ENCODE results near the gene SPOUT1.
"Not testable (repeated sequence)": the region's sequence is repeated elsewhere in the genome, so short reads cannot be mapped to it uniquely, and the experiment has no call there.

Gene SPOUT1

DNA sequence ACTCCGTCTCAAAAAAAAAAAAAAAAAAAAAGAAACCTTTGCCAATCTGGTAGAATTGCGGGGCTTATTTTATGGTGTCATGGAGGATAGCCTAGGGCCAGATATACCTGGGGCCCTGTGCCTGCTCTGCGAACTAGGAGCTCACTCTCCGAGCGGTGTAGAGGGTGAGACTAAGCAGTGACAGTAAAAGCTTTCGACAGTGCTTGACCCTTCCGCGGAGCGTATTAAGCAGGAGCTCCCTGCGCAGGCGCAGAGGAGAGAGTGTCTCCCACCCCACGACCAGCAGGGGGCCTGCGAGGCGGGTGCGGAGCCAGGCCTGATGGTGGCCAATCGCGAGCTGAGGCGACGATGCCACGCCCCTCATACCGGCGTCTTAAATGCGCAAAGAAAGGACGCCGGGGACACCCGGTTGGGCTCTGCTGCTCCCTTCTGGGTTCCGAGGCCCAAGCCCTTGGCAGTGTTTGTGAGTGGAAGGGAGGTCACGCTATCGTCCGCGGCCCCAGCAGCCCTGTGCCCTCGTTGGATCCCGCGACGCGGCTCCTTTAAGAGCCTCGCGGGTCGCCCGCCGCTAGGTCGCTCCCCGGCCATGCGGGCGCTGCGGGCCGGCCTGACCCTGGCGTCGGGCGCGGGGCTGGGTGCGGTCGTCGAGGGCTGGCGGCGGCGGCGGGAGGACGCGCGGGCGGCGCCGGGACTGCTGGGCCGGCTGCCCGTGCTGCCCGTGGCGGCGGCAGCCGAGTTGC lies 11.3 kb downstream of the SPOUT1 start, which contains the start of gene ENDOG:
TSS of gene ENDOG (plus strand) at position 402 of the 740 bp plus-strand sequence. CDS start at position 587, 185 bp downstream.
- in situ Hi-C loops (cut with MboI; ENCODE audit: low sequenced_read_pairs): no loop called here

DNA sequence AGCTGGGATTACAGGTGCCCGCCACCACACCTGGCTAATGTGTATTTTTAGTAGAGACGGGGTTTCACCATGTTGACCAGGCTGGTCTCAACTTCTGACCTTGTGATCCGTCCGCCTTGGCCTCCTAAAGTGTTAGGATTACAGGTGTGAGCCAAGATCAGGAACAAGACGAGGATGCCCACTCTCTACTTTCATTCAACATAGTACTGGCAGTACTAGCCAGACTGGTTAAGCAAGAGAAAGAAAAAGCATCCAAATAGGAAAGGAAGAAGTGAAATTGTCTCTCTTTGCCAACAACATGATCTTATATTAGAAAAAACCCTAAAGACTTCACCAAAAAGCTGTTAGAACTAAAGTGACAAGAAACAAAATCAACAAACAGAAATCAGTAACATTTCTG lies 18.7 kb downstream of the SPOUT1 start:
- in situ Hi-C loops (cut with MboI; ENCODE audit: low sequenced_read_pairs): no loop called here

DNA sequence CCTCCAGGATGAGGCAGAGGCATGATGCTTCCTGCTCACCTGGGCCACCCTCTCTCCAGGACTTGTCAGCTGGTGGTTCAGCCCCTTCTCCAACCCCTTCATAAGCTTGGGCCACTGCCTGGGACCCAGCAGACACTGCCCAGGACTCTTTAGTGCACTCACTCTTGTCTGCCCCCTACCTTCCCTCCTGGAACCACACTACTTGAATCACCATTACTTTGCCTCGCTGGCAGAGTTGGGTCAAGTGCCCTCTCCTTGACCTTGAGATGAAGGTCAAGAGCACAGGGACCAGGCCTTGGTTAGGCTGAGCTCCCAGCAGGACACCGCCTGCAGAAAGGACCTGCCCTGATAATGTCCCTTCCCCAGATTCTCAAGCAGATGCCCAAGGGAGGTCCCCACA lies 19.8 kb downstream of the SPOUT1 start:
- in situ Hi-C loops (cut with MboI; ENCODE audit: low sequenced_read_pairs): no loop called here

DNA sequence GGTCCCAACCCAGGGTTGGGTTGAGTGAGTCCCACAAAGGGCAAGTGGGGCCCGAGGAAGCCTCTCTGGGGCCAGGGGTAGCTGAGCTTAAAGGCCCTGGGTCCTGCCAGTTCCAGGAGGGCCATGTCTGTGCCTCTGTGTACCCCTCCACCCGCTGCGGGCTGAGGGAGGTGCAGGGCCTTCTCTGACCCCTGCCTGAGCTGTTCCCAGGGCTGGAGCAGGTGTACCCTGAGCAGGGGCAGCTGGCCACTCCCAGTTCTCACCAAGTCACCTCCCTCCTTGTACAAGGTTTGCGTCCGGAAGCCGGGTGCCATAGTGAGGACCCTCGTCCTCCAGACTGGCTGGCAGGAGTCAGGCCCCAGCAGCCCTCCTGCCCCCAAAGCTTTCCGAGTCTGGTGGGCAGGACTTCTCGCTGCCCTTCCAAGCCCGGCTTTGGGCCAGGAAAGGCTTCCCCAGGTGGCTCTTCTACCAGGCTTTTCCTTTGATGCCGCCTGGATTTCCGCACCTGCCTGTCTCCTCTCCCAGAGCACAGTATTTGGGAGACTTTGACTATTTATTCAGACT lies 20.5 kb downstream of the SPOUT1 start:
- in situ Hi-C loops (cut with MboI; ENCODE audit: low sequenced_read_pairs): no loop called here

DNA sequence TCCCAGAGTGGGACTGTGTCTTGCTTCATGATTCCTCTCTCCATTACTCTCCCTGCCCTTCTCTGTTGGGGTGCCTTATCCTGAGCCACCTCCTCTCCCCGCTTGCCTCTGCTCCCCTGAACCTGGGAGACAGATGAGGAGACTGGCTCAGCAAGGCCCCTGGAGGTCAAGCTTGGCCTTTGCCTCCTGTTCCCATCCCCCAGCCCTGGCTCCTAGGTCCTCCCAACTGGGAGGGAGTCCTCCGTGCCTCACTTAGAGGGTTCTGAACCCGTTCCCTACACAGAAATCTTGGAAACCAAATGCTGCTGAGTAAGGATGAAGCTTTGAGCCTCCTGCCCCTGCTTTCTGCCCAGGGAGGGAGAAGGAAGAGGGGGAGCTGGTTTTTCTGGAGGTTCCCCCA lies 21.1 kb downstream of the SPOUT1 start:
- in situ Hi-C loops (cut with MboI; ENCODE audit: low sequenced_read_pairs): no loop called here

DNA sequence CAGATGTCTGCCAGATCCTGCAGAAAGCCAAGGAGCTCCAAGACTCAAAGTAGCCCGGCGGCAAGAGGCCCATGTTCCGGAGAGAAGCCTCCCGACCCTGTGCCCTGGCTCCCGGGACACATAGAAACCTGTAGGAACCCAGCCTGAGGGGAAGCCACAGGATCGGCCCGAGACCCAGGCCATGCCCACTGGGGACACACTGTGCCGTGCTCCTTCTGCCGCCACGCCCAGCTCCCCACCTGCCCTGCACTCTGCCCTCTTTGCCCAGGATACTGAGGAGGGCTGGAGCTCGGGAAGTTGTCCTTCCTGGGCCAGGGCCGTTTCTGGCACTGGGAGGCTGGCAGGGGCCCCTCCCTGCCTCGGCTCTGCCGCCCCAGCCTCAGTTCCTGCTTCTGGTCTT lies 21.8 kb downstream of the SPOUT1 start:
- in situ Hi-C loops (cut with MboI; ENCODE audit: low sequenced_read_pairs): no loop called here

DNA sequence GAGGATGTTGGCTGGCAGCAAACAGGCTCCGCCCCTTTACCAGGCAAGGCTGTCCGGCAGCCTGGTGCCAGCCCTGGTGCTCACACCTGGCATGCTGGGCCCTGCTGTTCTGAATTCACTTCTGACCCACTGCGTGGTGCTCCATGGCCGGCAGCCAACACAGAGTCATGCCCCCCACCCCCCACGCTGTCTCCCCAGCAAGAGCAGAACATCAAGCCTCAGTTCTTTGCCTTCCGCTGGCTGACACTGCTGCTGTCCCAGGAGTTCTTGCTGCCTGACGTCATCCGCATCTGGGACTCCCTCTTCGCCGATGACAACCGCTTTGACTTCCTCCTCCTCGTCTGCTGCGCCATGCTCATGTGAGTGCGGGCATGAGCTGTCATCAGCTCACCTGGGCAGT lies 23.9 kb downstream of the SPOUT1 start:
- in situ Hi-C loops (cut with MboI; ENCODE audit: low sequenced_read_pairs): no loop called here

DNA sequence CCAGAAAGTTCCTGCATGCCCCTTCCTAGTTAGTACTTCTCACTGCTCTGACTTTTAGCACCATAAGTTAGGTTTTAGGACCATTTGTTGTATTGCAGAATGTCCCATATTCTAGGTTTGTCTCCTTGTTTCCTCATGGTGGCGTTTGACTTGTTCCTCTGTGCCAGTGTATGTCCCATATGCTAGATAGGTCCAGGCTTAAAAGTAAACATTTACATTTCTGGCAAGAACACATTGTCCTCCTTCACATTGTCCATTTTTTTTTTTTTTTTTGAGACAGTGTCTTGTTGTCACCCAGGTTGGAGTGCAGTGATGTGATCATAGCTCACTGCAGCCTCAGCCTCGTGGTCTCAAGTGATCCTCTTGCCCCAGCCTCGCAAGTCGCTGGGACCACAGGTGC lies 27.1 kb downstream of the SPOUT1 start:
- in situ Hi-C loops (cut with MboI; ENCODE audit: low sequenced_read_pairs): no loop called here

DNA sequence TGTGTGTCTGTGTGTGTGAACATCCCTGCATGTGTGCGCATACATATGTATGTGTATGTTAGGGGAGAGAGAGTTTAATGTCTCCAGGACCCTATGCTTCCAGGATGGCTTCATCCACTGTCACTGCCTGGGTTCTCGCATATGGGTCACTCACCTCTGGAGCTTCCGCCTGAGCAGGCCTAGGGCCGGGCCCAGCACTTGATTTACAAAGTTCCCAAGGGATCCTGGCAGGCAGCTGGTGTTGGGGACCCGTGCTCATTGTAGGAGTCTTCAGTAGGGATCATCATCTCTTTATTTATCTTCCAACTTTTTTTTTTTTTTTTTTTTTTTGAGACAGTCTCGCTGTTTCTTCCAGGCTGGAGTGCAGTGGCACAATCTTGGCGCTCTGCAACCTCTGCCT lies 29.5 kb downstream of the SPOUT1 start:
- in situ Hi-C loops (cut with MboI; ENCODE audit: low sequenced_read_pairs): no loop called here

DNA sequence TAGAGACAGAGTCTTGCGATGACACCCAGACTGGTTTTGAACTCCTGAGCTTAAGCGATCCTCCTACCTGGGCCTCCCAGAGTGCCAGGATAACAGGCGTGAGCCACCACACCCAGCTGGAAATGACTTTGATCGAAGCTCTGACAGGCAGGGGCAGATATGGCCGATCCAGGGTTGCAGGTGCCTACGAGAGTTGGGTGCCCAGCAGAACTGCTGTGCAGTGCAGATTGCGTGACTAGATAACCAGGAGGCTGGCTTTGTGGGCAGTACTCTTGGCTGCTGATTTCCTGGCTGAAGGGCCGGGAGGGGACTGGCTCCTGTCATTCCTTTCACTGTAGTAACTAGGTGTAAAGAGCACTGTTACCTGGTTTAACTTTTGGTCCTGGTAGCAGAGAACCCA lies 30.7 kb downstream of the SPOUT1 start:
- in situ Hi-C loops (cut with MboI; ENCODE audit: low sequenced_read_pairs): no loop called here

DNA sequence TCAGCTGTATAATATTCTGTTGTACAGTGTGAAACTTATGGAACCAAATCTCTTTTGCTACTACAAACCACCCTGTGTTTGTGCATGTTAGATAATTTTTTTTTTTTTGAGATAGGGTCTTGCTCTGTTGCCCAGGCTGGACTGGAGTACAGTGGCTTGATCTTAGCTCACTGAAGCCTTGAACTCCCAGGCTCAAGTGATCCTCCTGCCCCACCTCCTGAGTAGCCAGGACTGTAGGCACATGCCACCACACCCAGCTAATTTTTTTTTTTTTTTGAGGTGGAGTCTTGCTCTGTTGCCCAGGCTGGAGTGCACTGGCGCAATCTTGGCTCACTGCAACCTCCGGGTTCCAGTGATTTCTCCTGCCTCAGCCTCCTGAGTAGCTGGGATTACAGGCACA lies 34.6 kb downstream of the SPOUT1 start:
- in situ Hi-C loops (cut with MboI; ENCODE audit: low sequenced_read_pairs): not testable (repeated sequence)

DNA sequence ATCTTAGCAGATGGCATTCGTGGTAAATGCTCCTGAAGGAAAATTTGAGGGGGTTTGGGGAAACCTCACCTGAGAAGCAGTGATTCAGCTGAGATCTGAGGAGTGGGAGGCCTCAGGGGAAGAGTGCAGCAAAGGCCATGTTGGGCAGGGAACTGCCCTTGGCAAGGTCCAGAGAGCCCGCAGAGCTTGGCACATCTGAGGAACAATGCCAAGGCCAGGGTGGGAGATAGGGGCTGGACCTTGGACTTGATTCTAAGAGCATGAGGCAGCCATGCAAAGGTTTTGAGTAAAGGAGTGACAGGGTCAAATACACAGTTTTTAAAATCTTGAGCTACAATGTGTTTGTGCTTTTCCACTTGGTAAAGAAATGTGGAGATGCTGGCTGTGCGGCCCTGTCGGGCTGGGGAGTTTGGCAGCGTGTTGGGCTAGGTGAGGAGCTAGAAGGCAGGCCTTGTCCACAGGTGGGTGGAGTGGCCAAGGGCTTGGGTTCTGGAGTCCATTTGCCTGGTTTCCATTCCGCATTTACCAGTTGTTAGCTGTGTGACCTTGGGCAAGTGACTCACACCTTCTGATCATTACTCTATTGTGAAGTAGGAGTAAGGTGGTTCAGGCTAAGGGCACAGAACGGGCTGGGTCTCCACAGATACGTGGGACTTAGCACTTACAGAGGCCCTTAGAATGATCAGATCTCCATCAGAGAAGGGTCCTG lies 36.5 kb downstream of the SPOUT1 start:
- in situ Hi-C loops (cut with MboI; ENCODE audit: low sequenced_read_pairs): no loop called here

DNA sequence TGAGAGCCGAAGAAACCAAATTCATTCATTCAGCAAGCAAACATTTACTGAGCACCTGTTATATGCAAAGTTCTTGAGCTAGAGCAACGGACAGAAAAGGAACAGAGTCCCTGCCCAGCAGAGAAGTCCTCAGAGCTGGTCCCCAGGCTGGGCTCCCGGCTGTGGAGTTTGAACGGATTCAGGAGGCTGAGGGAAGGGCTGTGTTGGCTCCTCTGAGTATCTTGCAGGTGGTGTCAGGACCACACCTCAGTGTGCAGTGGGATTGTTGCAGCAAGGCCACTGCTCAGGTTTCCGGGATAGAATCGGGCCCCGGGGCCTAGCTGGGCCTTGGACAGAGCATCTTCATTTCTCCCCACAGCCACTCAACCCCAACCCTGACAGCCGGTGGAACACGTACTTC lies 37.5 kb downstream of the SPOUT1 start:
- in situ Hi-C loops (cut with MboI; ENCODE audit: low sequenced_read_pairs): no loop called here

DNA sequence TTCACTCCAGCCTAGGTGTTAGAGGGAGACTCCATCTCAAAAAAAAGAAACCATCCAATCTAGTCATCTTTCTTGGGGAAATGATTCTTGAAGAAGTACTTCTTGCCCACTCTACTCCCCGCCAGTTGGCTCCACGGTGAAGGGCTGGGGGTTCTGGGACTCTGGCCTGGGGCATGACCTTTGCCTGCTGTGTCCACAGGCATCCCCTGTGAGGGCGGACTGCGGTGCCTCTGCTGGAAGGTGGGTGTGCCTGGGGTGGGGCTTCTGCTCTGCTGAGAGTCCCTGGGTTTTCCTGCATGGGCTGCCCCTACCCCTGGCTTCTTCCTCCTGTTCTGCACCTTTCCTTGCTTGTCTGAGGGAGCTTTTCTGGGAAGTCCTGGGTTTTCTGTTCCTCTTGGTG lies 39.1 kb downstream of the SPOUT1 start:
- in situ Hi-C loops (cut with MboI; ENCODE audit: low sequenced_read_pairs): no loop called here

DNA sequence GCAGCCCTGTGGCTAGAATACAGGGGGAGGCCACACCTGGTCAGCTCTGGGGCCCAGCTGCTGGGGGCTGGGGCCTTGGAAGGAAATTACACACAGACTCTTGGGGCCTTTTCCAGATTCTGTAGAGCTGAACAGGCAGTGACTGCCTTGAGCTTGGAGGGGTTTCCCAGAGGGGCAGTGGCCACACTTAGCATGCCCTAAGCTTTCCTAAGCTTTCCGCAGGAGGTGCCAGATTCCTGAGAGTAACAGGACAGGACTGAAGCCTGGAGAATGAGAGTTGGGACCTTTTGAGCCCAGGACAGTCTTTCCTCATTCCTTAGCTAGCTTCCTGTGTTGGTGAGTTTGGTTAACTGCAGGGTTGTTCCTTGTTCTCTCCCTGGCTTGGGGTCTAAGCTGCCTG lies 41.1 kb downstream of the SPOUT1 start:
- in situ Hi-C loops (cut with MboI; ENCODE audit: low sequenced_read_pairs): no loop called here

DNA sequence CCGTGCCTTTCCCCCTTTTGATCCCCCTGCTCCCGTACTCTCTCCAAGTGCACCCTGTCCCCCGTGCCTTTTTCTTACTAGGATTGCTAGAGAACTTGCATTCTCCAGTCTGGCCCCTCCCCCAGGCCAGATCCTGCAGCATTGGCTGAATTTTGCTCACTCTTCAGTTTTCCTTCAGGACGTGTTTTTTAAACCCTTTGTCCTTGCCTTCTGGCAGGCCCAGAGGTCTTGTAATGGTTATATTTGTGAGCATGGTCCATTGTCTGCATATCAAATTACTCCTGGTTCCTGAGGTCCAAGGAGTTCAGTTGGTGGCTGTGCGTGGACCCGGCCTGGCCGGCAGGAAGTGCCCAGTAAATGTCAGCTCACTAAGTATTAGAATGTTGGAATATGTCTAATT lies 41.9 kb downstream of the SPOUT1 start:
- in situ Hi-C loops (cut with MboI; ENCODE audit: low sequenced_read_pairs): no loop called here

DNA sequence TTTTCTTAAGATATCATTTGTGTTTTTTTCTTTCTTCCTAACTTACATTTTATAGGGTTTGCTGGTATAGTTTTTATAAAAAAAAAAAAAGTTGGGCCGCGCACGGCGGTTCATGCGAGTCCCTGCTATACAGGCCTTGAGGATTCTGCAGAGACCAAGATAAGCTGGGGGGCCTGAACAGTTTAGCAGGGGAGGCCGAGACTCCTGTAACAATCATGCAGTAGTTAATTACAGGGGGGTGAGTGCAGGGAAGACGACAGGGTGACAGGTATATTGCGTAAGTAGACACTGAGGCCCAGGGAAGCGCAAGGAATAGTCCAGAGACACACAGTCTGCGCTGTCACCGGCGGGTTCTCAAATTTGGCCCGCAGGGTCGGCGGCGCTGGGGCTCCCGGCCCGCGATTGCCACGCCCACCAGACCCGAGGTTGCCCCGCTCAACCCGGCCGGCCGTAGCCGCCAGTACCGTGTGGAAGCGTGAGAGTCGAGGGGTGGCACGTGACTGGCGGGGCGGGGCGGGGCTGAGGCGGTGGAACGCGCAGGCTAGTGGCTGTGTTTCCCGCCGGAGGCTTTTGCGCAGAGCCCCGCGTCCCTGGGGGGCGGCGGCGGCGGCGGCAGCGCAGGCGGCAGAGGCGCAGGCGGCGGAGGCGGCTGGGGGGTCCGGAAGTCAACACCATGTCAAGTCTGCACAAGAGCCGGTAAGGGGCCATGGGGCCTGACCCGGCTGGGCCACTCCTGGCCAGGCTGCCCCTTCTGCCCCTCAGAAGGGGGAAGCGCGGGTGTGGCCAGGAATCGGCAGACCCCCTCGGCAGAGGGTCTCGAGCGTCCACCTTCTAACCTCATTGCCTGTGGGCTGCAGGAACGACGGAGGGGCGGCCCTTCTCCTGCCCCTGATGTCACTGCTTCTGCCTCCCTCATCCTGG lies 42.7 kb downstream of the SPOUT1 start, which contains the start of gene TBC1D13:
TSS of gene TBC1D13 (plus strand) at position 573 of the 921 bp plus-strand sequence. CDS start at position 674, 101 bp downstream.
- in situ Hi-C loops (cut with MboI; ENCODE audit: low sequenced_read_pairs): no loop called here

DNA sequence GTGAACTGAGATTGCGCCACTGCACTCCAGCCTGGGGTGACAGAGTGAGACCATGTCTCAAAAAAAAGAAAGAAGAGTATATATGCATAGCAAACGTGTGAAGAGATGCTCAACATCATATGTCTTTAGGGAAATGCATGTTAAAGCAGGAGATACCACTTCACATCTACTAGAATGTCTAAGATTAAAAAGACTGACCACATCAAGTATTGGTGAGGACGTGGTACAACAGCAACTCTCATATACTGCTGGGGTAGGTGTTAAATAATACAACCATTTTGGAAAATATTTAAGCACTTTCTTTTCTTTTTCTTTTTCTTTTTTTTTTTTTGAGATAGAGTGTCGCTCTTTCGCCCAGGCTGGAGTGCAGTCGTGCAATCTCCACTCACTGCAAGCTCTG lies 44.2 kb downstream of the SPOUT1 start:
- in situ Hi-C loops (cut with MboI; ENCODE audit: low sequenced_read_pairs): no loop called here

DNA sequence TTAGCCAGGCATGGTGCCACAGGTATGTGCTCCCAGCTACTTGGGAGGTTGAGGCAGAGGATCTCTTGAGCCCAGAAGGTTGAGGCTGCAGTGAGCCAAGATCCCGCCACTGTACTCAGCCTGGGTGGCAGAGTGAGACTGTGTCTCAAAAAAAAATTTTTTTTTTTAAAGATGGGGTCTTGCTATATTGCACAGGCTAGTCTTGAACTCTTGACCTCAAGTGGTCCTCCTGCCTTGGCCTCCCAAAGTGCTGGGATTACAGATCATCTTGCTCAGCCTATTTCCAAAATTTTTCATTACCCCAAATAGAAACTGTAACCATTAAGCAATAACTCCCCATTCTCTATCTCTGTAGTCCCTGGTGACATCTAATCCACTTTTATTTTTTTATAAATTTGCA lies 46.9 kb downstream of the SPOUT1 start:
- in situ Hi-C loops (cut with MboI; ENCODE audit: low sequenced_read_pairs): no loop called here

DNA sequence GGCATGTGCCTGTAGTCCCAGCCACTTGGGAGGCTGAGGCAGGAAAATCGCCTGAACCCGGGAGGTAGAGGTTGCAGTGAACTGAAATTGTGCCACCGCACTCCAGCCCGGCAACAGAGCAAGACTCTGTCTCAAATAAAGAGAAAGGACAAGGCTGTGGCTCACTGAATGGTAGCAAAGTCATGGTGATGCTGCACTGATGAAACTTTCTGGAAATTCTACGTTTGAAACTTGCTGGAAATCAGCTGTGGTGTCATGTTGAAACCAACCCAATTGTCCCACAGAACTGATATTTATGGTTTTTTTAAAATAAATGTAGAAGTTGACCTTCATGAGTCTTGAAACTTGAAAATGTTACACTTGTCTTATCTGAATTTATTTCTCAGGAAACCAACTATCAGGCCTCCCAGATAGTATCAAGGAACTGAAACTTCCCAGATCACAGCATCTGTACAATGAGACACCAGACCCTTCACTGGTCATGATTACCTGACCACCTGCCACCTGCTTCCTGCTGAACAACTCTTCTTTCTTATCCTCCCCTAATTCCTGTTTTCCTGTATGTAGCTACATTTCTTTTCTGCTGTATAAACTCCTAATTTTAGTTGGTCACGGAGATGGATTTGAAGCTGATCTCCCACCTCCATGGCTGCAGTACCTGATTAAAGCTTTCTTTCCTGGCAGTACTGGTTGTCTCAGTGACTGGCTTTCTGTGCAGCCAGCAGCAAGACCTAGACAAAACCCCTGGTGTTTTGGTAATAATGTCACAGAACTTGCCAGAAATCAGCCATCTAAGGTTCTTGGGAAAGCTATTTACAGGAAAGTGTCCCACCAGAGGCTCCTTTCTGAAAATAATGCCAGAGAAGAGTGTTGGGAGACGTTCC lies 48.2 kb downstream of the SPOUT1 start:
- in situ Hi-C loops (cut with MboI; ENCODE audit: low sequenced_read_pairs): no loop called here
